ENCODE measurements around the gene QSER1.

DNA sequence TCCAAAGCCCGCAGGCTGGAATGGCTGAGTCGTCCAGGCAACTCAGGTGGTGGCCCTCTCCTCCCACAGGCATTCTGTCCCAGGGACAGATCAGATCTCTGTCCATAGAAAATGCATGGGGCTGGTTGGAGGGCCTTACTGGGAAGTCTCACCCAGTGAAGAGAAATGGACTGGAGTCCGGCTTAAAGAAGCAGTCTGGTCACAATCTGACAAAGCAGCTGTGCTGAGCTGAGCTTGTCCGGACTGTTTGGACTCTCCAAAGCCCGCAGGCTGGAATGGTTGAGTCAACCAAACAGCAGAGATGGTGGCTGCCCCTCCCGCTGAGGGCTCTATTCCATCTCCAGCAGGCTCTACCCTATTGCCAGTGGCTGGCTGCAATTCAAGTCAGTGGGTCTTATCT, 108.7 kb downstream of the QSER1 start:
- TF ChIP-seq, protein P1, sequence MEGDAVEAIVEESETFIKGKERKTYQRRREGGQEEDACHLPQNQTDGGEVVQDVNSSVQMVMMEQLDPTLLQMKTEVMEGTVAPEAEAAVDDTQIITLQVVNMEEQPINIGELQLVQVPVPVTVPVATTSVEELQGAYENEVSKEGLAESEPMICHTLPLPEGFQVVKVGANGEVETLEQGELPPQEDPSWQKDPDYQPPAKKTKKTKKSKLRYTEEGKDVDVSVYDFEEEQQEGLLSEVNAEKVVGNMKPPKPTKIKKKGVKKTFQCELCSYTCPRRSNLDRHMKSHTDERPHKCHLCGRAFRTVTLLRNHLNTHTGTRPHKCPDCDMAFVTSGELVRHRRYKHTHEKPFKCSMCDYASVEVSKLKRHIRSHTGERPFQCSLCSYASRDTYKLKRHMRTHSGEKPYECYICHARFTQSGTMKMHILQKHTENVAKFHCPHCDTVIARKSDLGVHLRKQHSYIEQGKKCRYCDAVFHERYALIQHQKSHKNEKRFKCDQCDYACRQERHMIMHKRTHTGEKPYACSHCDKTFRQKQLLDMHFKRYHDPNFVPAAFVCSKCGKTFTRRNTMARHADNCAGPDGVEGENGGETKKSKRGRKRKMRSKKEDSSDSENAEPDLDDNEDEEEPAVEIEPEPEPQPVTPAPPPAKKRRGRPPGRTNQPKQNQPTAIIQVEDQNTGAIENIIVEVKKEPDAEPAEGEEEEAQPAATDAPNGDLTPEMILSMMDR (IDR thresholded peaks at IDR 0.05), result no peak
- TF ChIP-seq POLR2A (IDR thresholded peaks at IDR 0.05), result no peak

Measured in heart left ventricle (tissue), 13 donors.